Measurements from ENCODE around the gene TMEM273. TPM values are rescaled to one million over a fixed set of nuclear protein-coding genes. Genes with fewer than 3 reads are reported as not detected.

Gene TMEM273
- total and polyA plus RNA-seq, 4 donors = 12.0 to 41.8 (median 17.5) TPM

- no peak overlapping the region for H3K27ac ChIP-seq (ENCODE audit: low read depth in 1 of 2, low read length in 1 of 2)
- WGBS, 2 donors = 65 to 70% methylated on average over 3 of the region's 3 CpGs
- peaks cover 0 to 11% (median 0%) of the 10 kb centered on the region in 5 donors for H3K4me1 ChIP-seq (ENCODE audit: control insufficient read depth in 5 of 5, insufficient read depth in 5 of 5, low read length in 5 of 5)
- no peaks in the 10 kb centered on the region for H3K27me3 ChIP-seq (ENCODE audit: control insufficient read depth in 3 of 3, insufficient read depth in 3 of 3, low read length in 2 of 3)
- TF ChIP-seq CTCF (IDR thresholded peaks at IDR 0.05; ENCODE audit: control extremely low read depth, extremely low read depth) = no peak
- H3K9ac ChIP-seq (ENCODE audit: insufficient read depth in 1 of 2, low read length in 2 of 2) = no peak overlapping the region
- ATAC-seq (ENCODE audit: insufficient read depth, low FRiP score) (no peak), DNase-seq (no peak)
- no peaks in the 10 kb centered on the region for H3K36me3 ChIP-seq (ENCODE audit: control insufficient read depth in 4 of 4, insufficient read depth in 4 of 4, low read length in 4 of 4)
- H3K4me3 ChIP-seq = no peak overlapping the region
- H3K9me3 ChIP-seq (ENCODE audit: control insufficient read depth in 4 of 4, insufficient read depth in 3 of 4, low read length in 3 of 4) = no peaks in the 10 kb centered on the region
Observed at GRCh38 chr10:49119746-49120145, 68.4 kb downstream of the TMEM273 start.

- ATAC-seq (ENCODE audit: insufficient read depth, low FRiP score) = no peak
- H3K27ac ChIP-seq (ENCODE audit: low read depth in 1 of 2, low read length in 1 of 2) = no peak overlapping the region
- 77 to 80% methylated on average over 6 of the region's 6 CpGs for WGBS, 2 donors
- no peaks in the 10 kb centered on the region for H3K36me3 ChIP-seq (ENCODE audit: control insufficient read depth in 4 of 4, insufficient read depth in 4 of 4, low read length in 4 of 4)
- no peak overlapping the region for H3K4me3 ChIP-seq
- no peak for TF ChIP-seq CTCF (IDR thresholded peaks at IDR 0.05; ENCODE audit: control extremely low read depth, extremely low read depth)
- DNase-seq = peak in 1 of 3 donors; percentile 41
- H3K9me3 ChIP-seq (ENCODE audit: control insufficient read depth in 4 of 4, insufficient read depth in 3 of 4, low read length in 3 of 4) = no peaks in the 10 kb centered on the region
- no peak overlapping the region for H3K9ac ChIP-seq (ENCODE audit: insufficient read depth in 1 of 2, low read length in 2 of 2)
- H3K27me3 ChIP-seq (ENCODE audit: control insufficient read depth in 3 of 3, insufficient read depth in 3 of 3, low read length in 2 of 3) = no peaks in the 10 kb centered on the region
- H3K4me1 ChIP-seq (ENCODE audit: control insufficient read depth in 5 of 5, insufficient read depth in 5 of 5, low read length in 5 of 5) = peaks cover 0 to 23% (median 0%) of the 10 kb centered on the region in 5 donors
Observed at GRCh38 chr10:49118430-49119074, 69.6 kb downstream of the TMEM273 start.

- Histone ChIP-seq H3K4me1 (ENCODE audit: control insufficient read depth in 5 of 5, insufficient read depth in 5 of 5, low read length in 5 of 5) (peaks cover 0 to 32% (median 0%) of the 10 kb centered on the region in 5 donors), H3K27ac (ENCODE audit: low read depth in 1 of 2, low read length in 1 of 2) (no peak overlapping the region), H3K4me3 (no peak overlapping the region), H3K9ac (ENCODE audit: insufficient read depth in 1 of 2, low read length in 2 of 2) (no peak overlapping the region), H3K9me3 (ENCODE audit: control insufficient read depth in 4 of 4, insufficient read depth in 3 of 4, low read length in 3 of 4) (no peaks in the 10 kb centered on the region), H3K27me3 (ENCODE audit: control insufficient read depth in 3 of 3, insufficient read depth in 3 of 3, low read length in 2 of 3) (peaks cover 0 to 4% (median 0%) of the 10 kb centered on the region in 3 donors), H3K36me3 (ENCODE audit: control insufficient read depth in 4 of 4, insufficient read depth in 4 of 4, low read length in 4 of 4) (no peaks in the 10 kb centered on the region)
- no peak for TF ChIP-seq CTCF (IDR thresholded peaks at IDR 0.05; ENCODE audit: control extremely low read depth, extremely low read depth)
- DNase-seq = no peak
- no peak for ATAC-seq (ENCODE audit: insufficient read depth, low FRiP score)
- 62 to 66% methylated on average over 4 of the region's 4 CpGs for whole genome bisulfite sequencing, 2 donors
Observed at GRCh38 chr10:49117376-49118070, 70.7 kb downstream of the TMEM273 start.
